Neural crest cell (in vitro differentiated cells): ENCODE measurements around the gene GALNT15. TPM values are rescaled to one million over a fixed set of nuclear protein-coding genes. Genes with fewer than 3 reads are reported as not detected.

Experiments used
- DNase-seq: peaks from one replicate; pipeline ENCODE4 v3.0.0; 2021; ENCODE audit warnings: low read depth, mixed read lengths, low spot score
- H3K27ac Mint-ChIP-seq: one replicate; pipeline ENCODE4 v1.8.0; 2021; ENCODE audit warnings: mild to moderate bottlenecking, mixed read lengths; ENCODE audit not compliant: unreplicated experiment
- H3K27me3 Mint-ChIP-seq: 2 replicates; pipeline ENCODE4 v1.8.0; 2021; ENCODE audit warnings: low read depth, mild to moderate bottlenecking, mixed read lengths
- H3K36me3 Mint-ChIP-seq: 2 replicates; pipeline ENCODE4 v1.8.0; 2021; ENCODE audit warnings: low read depth, mild to moderate bottlenecking, mixed read lengths
- H3K4me1 Mint-ChIP-seq: 2 replicates; pipeline ENCODE4 v1.8.0; 2021; ENCODE audit warnings: mixed read lengths
- H3K4me3 Mint-ChIP-seq: one replicate; pipeline ENCODE4 v1.8.0; 2021; ENCODE audit warnings: mild to moderate bottlenecking, mixed read lengths
- H3K9me3 Mint-ChIP-seq: 2 replicates; pipeline ENCODE4 v1.8.0; 2021; ENCODE audit warnings: mixed read lengths
- CTCF ChIP-seq: fragments of 200-600 bp; sonication (generic); conservative IDR thresholded peaks from 2 replicates; pipeline ENCODE4 v1.5.0; 2021; ENCODE audit warnings: antibody characterized with exemption, mild to moderate bottlenecking
- total RNA-seq: library from RNA; stranded (reverse); gene quantifications from 2 replicates; pipeline ENCODE4 v1.2.1, GENCODE V29; 2021

Gene GALNT15
- total RNA-seq, 1 donor from 2014 or later: not detected

- Mint-ChIP-seq H3K27me3 (no peaks in the 10 kb centered on the region), H3K9me3 (no peaks in the 10 kb centered on the region), H3K36me3 (no peaks in the 10 kb centered on the region), H3K27ac (no peak overlapping the region), H3K4me1 (peaks cover 3% of the 10 kb centered on the region), H3K4me3 (no peak overlapping the region)
- TF ChIP-seq CTCF: no peak
- DNase-seq: no peak
These were observed 98.1 kb downstream of the GALNT15 start for GRCh38 chr3:16272588-16272987.

- Mint-ChIP-seq H3K27ac (no peak overlapping the region), H3K27me3 (no peaks in the 10 kb centered on the region), H3K4me1 (no peaks in the 10 kb centered on the region), H3K9me3 (no peaks in the 10 kb centered on the region), H3K4me3 (no peak overlapping the region), H3K36me3 (no peaks in the 10 kb centered on the region)
- TF ChIP-seq CTCF: no peak
- DNase-seq: no peak
These were observed 99.4 kb downstream of the GALNT15 start for GRCh38 chr3:16273867-16274266.

- no peak for DNase-seq
- H3K4me3 Mint-ChIP-seq: no peak overlapping the region
- peaks cover 4% of the 10 kb centered on the region for H3K36me3 Mint-ChIP-seq
- no peaks in the 10 kb centered on the region for H3K27me3 Mint-ChIP-seq
- no peak for TF ChIP-seq CTCF
- H3K4me1 Mint-ChIP-seq: no peaks in the 10 kb centered on the region
- H3K9me3 Mint-ChIP-seq: no peaks in the 10 kb centered on the region
- H3K27ac Mint-ChIP-seq: no peak overlapping the region
These were observed 103.0 kb downstream of the GALNT15 start for GRCh38 chr3:16277471-16277870.

- DNase-seq: no peak
- H3K36me3 Mint-ChIP-seq: peaks cover 5% of the 10 kb centered on the region
- no peaks in the 10 kb centered on the region for H3K27me3 Mint-ChIP-seq
- H3K4me1 Mint-ChIP-seq: no peaks in the 10 kb centered on the region
- H3K4me3 Mint-ChIP-seq: no peak overlapping the region
- no peak for TF ChIP-seq CTCF
- H3K27ac Mint-ChIP-seq: no peak overlapping the region
- no peaks in the 10 kb centered on the region for H3K9me3 Mint-ChIP-seq
These were observed 104.7 kb downstream of the GALNT15 start for GRCh38 chr3:16279010-16279801.

- Mint-ChIP-seq H3K9me3 (no peaks in the 10 kb centered on the region), H3K4me3 (no peak overlapping the region), H3K4me1 (no peaks in the 10 kb centered on the region), H3K27me3 (no peaks in the 10 kb centered on the region), H3K36me3 (peaks cover 5% of the 10 kb centered on the region), H3K27ac (no peak overlapping the region)
- DNase-seq: no peak
- no peak for TF ChIP-seq CTCF
These were observed 106.2 kb downstream of the GALNT15 start for GRCh38 chr3:16280671-16281070.

Other genes with a start within 250 kb of the GALNT15 start
- gene DPH3, start 90.3 kb downstream of the GALNT15 start, total RNA-seq: 31.9 and 32.1 TPM in 2 replicates
- 17.0 and 17.4 TPM in 2 replicates for gene OXNAD1, start 90.5 kb downstream of the GALNT15 start, total RNA-seq